Transverse colon (tissue), 3 donors: Measurements from ENCODE around the gene WASL.

Source experiments
- POLR2A ChIP-seq: fragments of 450-650 bp; IDR thresholded peaks from one replicate; pipeline ENCODE4 v1.6.1; 2016; ENCODE audit warnings: antibody characterized with exemption, mild to moderate bottlenecking, moderate library complexity
- TF ChIP-seq, protein P1 (sequence below), 5 experiments: fragments of 200-600 bp in 3 of 5; fragments of 450-650 bp in 2 of 5; sonication (generic) in 3 of 5; IDR thresholded peaks; 1 replicate in 2 of 5; 2 replicates in 3 of 5; pipeline ENCODE4 v1.5.1; 2016 to 2017; ENCODE audit warnings: antibody characterized with exemption in 5 of 5, inconsistent platforms in 3 of 5, mild to moderate bottlenecking in 2 of 5, moderate library complexity in 1 of 5

DNA sequence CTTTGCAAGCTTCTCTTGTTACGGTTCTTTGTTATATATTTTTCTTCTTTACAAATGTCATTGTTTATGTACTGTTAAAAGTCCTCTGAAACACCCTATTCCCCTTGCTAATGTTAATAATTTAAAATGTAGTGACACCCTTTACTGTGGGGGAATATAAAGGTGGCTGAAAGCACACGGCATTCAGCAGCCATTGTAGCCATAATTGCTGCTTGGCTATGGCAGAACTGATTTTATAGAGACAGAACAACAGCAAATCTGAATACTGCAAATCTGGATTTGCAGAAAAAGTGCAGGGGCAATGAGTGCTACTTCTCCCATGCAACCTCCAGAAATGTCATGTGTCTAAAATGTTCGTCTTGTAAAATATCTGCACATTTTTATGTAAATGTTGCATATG lies 3.7 kb upstream of the WASL start:
- no peak for TF ChIP-seq POLR2A
- TF ChIP-seq, protein P1, sequence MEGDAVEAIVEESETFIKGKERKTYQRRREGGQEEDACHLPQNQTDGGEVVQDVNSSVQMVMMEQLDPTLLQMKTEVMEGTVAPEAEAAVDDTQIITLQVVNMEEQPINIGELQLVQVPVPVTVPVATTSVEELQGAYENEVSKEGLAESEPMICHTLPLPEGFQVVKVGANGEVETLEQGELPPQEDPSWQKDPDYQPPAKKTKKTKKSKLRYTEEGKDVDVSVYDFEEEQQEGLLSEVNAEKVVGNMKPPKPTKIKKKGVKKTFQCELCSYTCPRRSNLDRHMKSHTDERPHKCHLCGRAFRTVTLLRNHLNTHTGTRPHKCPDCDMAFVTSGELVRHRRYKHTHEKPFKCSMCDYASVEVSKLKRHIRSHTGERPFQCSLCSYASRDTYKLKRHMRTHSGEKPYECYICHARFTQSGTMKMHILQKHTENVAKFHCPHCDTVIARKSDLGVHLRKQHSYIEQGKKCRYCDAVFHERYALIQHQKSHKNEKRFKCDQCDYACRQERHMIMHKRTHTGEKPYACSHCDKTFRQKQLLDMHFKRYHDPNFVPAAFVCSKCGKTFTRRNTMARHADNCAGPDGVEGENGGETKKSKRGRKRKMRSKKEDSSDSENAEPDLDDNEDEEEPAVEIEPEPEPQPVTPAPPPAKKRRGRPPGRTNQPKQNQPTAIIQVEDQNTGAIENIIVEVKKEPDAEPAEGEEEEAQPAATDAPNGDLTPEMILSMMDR (IDR thresholded peaks at IDR 0.05), result no peak
